HepG2 (cell line): ENCODE results near the gene TBC1D16. TPM values are rescaled to one million over a fixed set of nuclear protein-coding genes. Genes with fewer than 3 reads are reported as not detected.
A peak's percentile ranks its signal among the peaks of the same experiment; 100 is the strongest.

Source experiments
- ATF4 ChIP-seq, 2 experiments: fragments of 450-650 bp in 1 of 2; sonication (generic) in 1 of 2; formaldehyde crosslinking; IDR thresholded peaks; 2 replicates each; pipeline versions ENCODE4 v1.5.0 to v1.8.0; 2020 to 2022; ENCODE audit warnings: mild to moderate bottlenecking in 1 of 2, missing genetic modification reagents in 1 of 2
- FOXM1 ChIP-seq: sonication (generic); formaldehyde crosslinking; IDR thresholded peaks from 2 replicates; pipeline ENCODE4 v1.5.0; 2020; ENCODE audit warnings: missing genetic modification reagents
- KLF15 ChIP-seq: sonication (generic); formaldehyde crosslinking; IDR thresholded peaks from 2 replicates; pipeline ENCODE4 v1.8.1; 2023; ENCODE audit warnings: borderline replicate concordance, mild to moderate bottlenecking, inconsistent platforms, missing genetic modification reagents, mixed read lengths
- KLF16 ChIP-seq, 2 experiments: sonication (generic) in 1 of 2; formaldehyde crosslinking in 1 of 2; IDR thresholded peaks; 2 replicates each; pipeline versions ENCODE4 v1.6.1 to v1.8.0; 2016 to 2023; ENCODE audit warnings: missing genetic modification reagents in 2 of 2, missing compliant biosample characterization in 1 of 2
- KLF9 ChIP-seq: IDR thresholded peaks from 2 replicates; pipeline ENCODE4 v1.6.1; 2016; ENCODE audit warnings: low read depth
- NFE2L1 ChIP-seq: sonication (generic); formaldehyde crosslinking; IDR thresholded peaks from 2 replicates; pipeline ENCODE4 v1.4.0; 2020; ENCODE audit warnings: missing genetic modification reagents, mild to moderate bottlenecking, borderline replicate concordance
- SAP130 ChIP-seq: IDR thresholded peaks from 2 replicates; pipeline ENCODE4 v1.6.1; 2016; ENCODE audit warnings: low read depth
- SMC3 ChIP-seq: IDR thresholded peaks from 2 replicates; pipeline ENCODE4 v1.6.1; 2011; ENCODE audit warnings: low read length, improper control_type of control experiment
- SP140L ChIP-seq: sonication (generic); formaldehyde crosslinking; IDR thresholded peaks from 2 replicates; pipeline ENCODE4 v1.4.0; 2020; ENCODE audit warnings: missing genetic modification reagents, borderline replicate concordance
- ZBTB7A ChIP-seq: sonication (generic); formaldehyde crosslinking; IDR thresholded peaks from 2 replicates; pipeline ENCODE4 v1.8.0; 2022; ENCODE audit warnings: mild to moderate bottlenecking, missing genetic modification reagents
- ZNF709 ChIP-seq: sonication (generic); formaldehyde crosslinking; IDR thresholded peaks from 2 replicates; pipeline ENCODE4 v1.5.0; 2020; ENCODE audit warnings: mild to moderate bottlenecking, missing genetic modification reagents
- ZSCAN25 ChIP-seq: sonication (generic); formaldehyde crosslinking; IDR thresholded peaks from 2 replicates; pipeline ENCODE4 v1.8.0; 2022; ENCODE audit warnings: mild to moderate bottlenecking, missing genetic modification reagents
- ZSCAN29 ChIP-seq: sonication (generic); formaldehyde crosslinking; conservative IDR thresholded peaks from 2 replicates; pipeline ENCODE4 v1.4.0; 2020; ENCODE audit warnings: mild to moderate bottlenecking, missing genetic modification reagents
- polyA plus RNA-seq, 8 experiments: library from polyadenylated mRNA; depleted of rRNA in 3 of 8; stranded (reverse) in 7 of 8; unstranded in 1 of 8; fragments of >200 nt; fragmentation: Illumina TruSeq in 4 of 8; extraction: Trizol in 4 of 8; gene quantifications; 2 replicates each; pipeline versions ENCODE4 v1.2.1 to v1.2.3, GENCODE V29; 2011 to 2016; ENCODE audit warnings: low read depth in 4 of 8, missing spikeins in 1 of 8, mixed read lengths in 1 of 8; ENCODE audit not compliant: insufficient read depth in 1 of 8
- total RNA-seq, 5 experiments: library from RNA; depleted of rRNA; stranded (reverse); fragments of >200 nt; fragmentation: Illumina TruSeq; extraction: Trizol; gene quantifications; 2 replicates each; pipeline ENCODE4 v1.2.3, GENCODE V29; 2016; ENCODE audit warnings: low read depth in 1 of 5
- TF ChIP-seq, protein P1 (sequence below): sonication (generic); formaldehyde crosslinking; IDR thresholded peaks from 2 replicates; pipeline ENCODE4 v1.4.0; 2020; ENCODE audit warnings: missing genetic modification reagents, borderline replicate concordance
- TF ChIP-seq, protein P2 (sequence below): sonication (generic); formaldehyde crosslinking; IDR thresholded peaks from 2 replicates; pipeline ENCODE4 v1.4.0; 2020; ENCODE audit warnings: missing genetic modification reagents, borderline replicate concordance
- TF ChIP-seq, protein P3 (sequence below): sonication (generic); formaldehyde crosslinking; IDR thresholded peaks from 2 replicates; pipeline ENCODE4 v1.5.0; 2020; ENCODE audit warnings: missing genetic modification reagents, mild to moderate bottlenecking, borderline replicate concordance
- TF ChIP-seq, protein P4 (sequence below): sonication (generic); formaldehyde crosslinking; IDR thresholded peaks from 2 replicates; pipeline ENCODE4 v1.8.1; 2023; ENCODE audit warnings: missing genetic modification reagents, mild to moderate bottlenecking, borderline replicate concordance
- TF ChIP-seq, protein P5 (sequence below): sonication (generic); formaldehyde crosslinking; IDR thresholded peaks from 2 replicates; pipeline ENCODE4 v1.5.0; 2020; ENCODE audit warnings: mild to moderate bottlenecking, missing genetic modification reagents

Gene TBC1D16
- total and polyA plus RNA-seq, 2 of the 13 experiments (the other 11 are each of a cell fraction or from before 2014, with no cell fraction given), result 14.9 to 24.9 TPM

DNA sequence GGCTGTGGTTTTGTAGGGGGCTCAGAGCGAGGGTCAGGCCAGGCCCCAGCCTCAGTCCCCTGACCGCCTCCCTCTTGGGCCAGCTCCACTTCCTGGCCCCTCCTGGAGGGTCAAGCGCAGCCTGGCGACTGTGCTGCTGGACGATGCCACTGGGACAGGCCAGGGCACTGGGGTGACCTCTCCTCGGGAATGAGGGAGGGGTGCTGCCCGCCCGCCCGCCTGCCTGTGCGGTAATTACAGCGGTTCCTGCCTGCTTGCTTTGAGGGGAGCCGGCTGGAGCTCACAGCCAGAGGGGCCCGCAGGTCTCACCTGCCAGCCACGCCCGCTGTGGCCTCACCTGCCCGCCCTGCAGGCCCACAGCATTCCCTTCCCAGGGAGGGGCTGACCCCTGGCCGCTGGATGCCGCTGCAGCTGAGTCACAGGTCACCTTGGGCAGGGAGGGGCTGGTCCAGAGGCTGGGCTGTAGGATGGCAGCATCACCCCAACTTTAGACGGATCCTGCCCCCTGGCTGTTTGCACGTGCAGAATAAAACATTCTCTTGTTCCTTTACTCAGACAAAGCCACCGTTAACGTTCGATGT, 119.7 kb downstream of the TBC1D16 start (continued):
- TF ChIP-seq, protein P1, sequence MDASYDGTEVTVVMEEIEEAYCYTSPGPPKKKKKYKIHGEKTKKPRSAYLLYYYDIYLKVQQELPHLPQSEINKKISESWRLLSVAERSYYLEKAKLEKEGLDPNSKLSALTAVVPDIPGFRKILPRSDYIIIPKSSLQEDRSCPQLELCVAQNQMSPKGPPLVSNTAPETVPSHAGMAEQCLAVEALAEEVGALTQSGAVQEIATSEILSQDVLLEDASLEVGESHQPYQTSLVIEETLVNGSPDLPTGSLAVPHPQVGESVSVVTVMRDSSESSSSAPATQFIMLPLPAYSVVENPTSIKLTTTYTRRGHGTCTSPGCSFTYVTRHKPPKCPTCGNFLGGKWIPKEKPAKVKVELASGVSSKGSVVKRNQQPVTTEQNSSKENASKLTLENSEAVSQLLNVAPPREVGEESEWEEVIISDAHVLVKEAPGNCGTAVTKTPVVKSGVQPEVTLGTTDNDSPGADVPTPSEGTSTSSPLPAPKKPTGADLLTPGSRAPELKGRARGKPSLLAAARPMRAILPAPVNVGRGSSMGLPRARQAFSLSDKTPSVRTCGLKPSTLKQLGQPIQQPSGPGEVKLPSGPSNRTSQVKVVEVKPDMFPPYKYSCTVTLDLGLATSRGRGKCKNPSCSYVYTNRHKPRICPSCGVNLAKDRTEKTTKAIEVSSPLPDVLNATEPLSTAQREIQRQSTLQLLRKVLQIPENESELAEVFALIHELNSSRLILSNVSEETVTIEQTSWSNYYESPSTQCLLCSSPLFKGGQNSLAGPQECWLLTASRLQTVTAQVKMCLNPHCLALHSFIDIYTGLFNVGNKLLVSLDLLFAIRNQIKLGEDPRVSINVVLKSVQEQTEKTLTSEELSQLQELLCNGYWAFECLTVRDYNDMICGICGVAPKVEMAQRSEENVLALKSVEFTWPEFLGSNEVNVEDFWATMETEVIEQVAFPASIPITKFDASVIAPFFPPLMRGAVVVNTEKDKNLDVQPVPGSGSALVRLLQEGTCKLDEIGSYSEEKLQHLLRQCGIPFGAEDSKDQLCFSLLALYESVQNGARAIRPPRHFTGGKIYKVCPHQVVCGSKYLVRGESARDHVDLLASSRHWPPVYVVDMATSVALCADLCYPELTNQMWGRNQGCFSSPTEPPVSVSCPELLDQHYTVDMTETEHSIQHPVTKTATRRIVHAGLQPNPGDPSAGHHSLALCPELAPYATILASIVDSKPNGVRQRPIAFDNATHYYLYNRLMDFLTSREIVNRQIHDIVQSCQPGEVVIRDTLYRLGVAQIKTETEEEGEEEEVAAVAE (CRISPR knock-in tag), result no peak
- no peak for TF ChIP-seq ATF4 (CRISPR knock-in tag; IDR thresholded peaks at IDR 0.05)
- TF ChIP-seq, protein P2, sequence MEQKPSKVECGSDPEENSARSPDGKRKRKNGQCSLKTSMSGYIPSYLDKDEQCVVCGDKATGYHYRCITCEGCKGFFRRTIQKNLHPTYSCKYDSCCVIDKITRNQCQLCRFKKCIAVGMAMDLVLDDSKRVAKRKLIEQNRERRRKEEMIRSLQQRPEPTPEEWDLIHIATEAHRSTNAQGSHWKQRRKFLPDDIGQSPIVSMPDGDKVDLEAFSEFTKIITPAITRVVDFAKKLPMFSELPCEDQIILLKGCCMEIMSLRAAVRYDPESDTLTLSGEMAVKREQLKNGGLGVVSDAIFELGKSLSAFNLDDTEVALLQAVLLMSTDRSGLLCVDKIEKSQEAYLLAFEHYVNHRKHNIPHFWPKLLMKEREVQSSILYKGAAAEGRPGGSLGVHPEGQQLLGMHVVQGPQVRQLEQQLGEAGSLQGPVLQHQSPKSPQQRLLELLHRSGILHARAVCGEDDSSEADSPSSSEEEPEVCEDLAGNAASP (CRISPR knock-in tag), result peak; percentile 70; the same call in 1 of the 2 replicates
- TF ChIP-seq KLF9 (CRISPR knock-in tag), result no peak
- no peak for TF ChIP-seq ZNF709 (CRISPR knock-in tag)
- TF ChIP-seq, protein P3, sequence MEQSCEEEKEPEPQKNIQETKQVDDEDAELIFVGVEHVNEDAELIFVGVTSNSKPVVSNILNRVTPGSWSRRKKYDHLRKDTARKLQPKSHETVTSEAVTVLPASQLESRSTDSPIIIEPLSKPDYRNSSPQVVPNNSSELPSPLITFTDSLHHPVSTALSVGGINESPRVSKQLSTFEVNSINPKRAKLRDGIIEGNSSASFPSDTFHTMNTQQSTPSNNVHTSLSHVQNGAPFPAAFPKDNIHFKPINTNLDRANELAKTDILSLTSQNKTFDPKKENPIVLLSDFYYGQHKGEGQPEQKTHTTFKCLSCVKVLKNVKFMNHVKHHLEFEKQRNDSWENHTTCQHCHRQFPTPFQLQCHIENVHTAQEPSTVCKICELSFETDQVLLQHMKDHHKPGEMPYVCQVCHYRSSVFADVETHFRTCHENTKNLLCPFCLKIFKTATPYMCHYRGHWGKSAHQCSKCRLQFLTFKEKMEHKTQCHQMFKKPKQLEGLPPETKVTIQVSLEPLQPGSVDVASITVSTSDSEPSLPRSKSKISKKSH, result no peak
- TF ChIP-seq, protein P4, sequence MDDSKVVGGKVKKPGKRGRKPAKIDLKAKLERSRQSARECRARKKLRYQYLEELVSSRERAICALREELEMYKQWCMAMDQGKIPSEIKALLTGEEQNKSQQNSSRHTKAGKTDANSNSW (CRISPR knock-in tag), result no peak
- no peak for TF ChIP-seq NFE2L1 (CRISPR knock-in tag)
- no peak for TF ChIP-seq KLF15 (CRISPR knock-in tag)
- peak; percentile 66; the same call in 1 of the 2 replicates for TF ChIP-seq ZSCAN25 (CRISPR knock-in tag)
- peak; percentile 40; the same call in 1 of the 2 replicates for TF ChIP-seq SMC3
- TF ChIP-seq ZSCAN29 (CRISPR knock-in tag), result no peak
- no peak for TF ChIP-seq FOXM1 (CRISPR knock-in tag)
- TF ChIP-seq, protein P5, sequence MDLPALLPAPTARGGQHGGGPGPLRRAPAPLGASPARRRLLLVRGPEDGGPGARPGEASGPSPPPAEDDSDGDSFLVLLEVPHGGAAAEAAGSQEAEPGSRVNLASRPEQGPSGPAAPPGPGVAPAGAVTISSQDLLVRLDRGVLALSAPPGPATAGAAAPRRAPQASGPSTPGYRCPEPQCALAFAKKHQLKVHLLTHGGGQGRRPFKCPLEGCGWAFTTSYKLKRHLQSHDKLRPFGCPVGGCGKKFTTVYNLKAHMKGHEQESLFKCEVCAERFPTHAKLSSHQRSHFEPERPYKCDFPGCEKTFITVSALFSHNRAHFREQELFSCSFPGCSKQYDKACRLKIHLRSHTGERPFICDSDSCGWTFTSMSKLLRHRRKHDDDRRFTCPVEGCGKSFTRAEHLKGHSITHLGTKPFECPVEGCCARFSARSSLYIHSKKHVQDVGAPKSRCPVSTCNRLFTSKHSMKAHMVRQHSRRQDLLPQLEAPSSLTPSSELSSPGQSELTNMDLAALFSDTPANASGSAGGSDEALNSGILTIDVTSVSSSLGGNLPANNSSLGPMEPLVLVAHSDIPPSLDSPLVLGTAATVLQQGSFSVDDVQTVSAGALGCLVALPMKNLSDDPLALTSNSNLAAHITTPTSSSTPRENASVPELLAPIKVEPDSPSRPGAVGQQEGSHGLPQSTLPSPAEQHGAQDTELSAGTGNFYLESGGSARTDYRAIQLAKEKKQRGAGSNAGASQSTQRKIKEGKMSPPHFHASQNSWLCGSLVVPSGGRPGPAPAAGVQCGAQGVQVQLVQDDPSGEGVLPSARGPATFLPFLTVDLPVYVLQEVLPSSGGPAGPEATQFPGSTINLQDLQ, result no peak
- TF ChIP-seq KLF16 (CRISPR knock-in tag; IDR thresholded peaks at IDR 0.05), result no peak
- no peak for TF ChIP-seq ZBTB7A
- TF ChIP-seq SP140L (CRISPR knock-in tag), result no peak
- peak; percentile 58 for TF ChIP-seq SAP130 (CRISPR knock-in tag)
